H9 (cell line): Measurements from ENCODE around the gene TRIO. TPM values are rescaled to one million over a fixed set of nuclear protein-coding genes. Genes with fewer than 3 reads are reported as not detected.
A peak's percentile ranks its signal among the peaks of the same experiment; 100 is the strongest.

Source experiments
- DNase-seq: peaks from one replicate; pipeline ENCODE4 v3.0.0-alpha.2; 2017
- H2AFZ ChIP-seq: one replicate; pipeline ENCODE4 v1.6.1; 2013; ENCODE audit warnings: mild to moderate bottlenecking, low read length, control low read depth, moderate library complexity
- H2AK5ac ChIP-seq: 2 replicates; pipeline ENCODE4 v1.6.1; 2013; ENCODE audit warnings: low read length, control low read depth, mixed read lengths; ENCODE audit not compliant: insufficient read length
- H2BK120ac ChIP-seq: one replicate; pipeline ENCODE4 v1.6.1; 2013; ENCODE audit warnings: low read depth, mild to moderate bottlenecking, low read length, control low read depth, inconsistent platforms; ENCODE audit not compliant: poor library complexity, severe bottlenecking
- H2BK12ac ChIP-seq: 2 replicates; pipeline ENCODE4 v1.6.1; 2013; ENCODE audit warnings: low read length, control low read depth, mixed read lengths, low read depth; ENCODE audit not compliant: insufficient read length
- H2BK15ac ChIP-seq: 2 replicates; pipeline ENCODE4 v1.6.1; 2013; ENCODE audit warnings: low read depth, low read length, control low read depth
- H2BK20ac ChIP-seq: one replicate; pipeline ENCODE4 v1.6.1; 2013; ENCODE audit warnings: low read depth, mild to moderate bottlenecking, low read length, control low read depth, inconsistent platforms; ENCODE audit not compliant: poor library complexity, severe bottlenecking
- H2BK5ac ChIP-seq: 2 replicates; pipeline ENCODE4 v1.6.1; 2013; ENCODE audit warnings: low read length, control low read depth, mixed read lengths; ENCODE audit not compliant: insufficient read length
- H3K14ac ChIP-seq: 2 replicates; pipeline ENCODE4 v1.6.1; 2013; ENCODE audit warnings: low read length, control low read depth; ENCODE audit not compliant: insufficient read depth
- H3K18ac ChIP-seq: 2 replicates; pipeline ENCODE4 v1.6.1; 2013; ENCODE audit warnings: low read depth, mild to moderate bottlenecking, mixed read lengths, low read length, control low read depth; ENCODE audit not compliant: insufficient read length
- H3K23ac ChIP-seq: 2 replicates; pipeline ENCODE4 v1.6.1; 2013; ENCODE audit warnings: low read length, control low read depth, mixed read lengths, low read depth; ENCODE audit not compliant: insufficient read length
- H3K23me2 ChIP-seq: 2 replicates; pipeline ENCODE4 v1.6.1; 2013; ENCODE audit warnings: low read depth, mild to moderate bottlenecking, mixed read lengths, low read length, control low read depth; ENCODE audit not compliant: insufficient read length, poor library complexity, severe bottlenecking
- H3K27ac ChIP-seq: 2 replicates; pipeline ENCODE4 v1.5.1; 2013; ENCODE audit warnings: low read length, control low read depth, mixed read lengths, low read depth; ENCODE audit not compliant: insufficient read length
- H3K27me3 ChIP-seq: 2 replicates; pipeline ENCODE4 v1.6.1; 2013; ENCODE audit warnings: low read length, control low read depth, inconsistent platforms; ENCODE audit not compliant: insufficient read depth
- H3K4ac ChIP-seq: 2 replicates; pipeline ENCODE4 v1.6.1; 2013; ENCODE audit warnings: low read depth, mild to moderate bottlenecking, control low read depth, inconsistent platforms, low read length, moderate library complexity
- H3K4me1 ChIP-seq: 2 replicates; pipeline ENCODE4 v1.6.1; 2013; ENCODE audit warnings: low read length, control low read depth, inconsistent platforms; ENCODE audit not compliant: insufficient read depth
- H3K4me2 ChIP-seq: 2 replicates; pipeline ENCODE4 v1.6.1; 2013; ENCODE audit warnings: low read length, control low read depth, mixed read lengths; ENCODE audit not compliant: insufficient read length, insufficient read depth
- H3K56ac ChIP-seq: 2 replicates; pipeline ENCODE4 v1.6.1; 2013; ENCODE audit warnings: low read depth, mild to moderate bottlenecking, mixed read lengths, low read length, control low read depth; ENCODE audit not compliant: insufficient read length
- H3K79me1 ChIP-seq: 2 replicates; pipeline ENCODE4 v1.6.1; 2013; ENCODE audit warnings: low read depth, mild to moderate bottlenecking, moderate library complexity, low read length, control low read depth, inconsistent platforms; ENCODE audit not compliant: insufficient read depth, poor library complexity, severe bottlenecking
- H3K79me2 ChIP-seq: 2 replicates; pipeline ENCODE4 v1.6.1; 2013; ENCODE audit warnings: low read length, control low read depth, inconsistent platforms; ENCODE audit not compliant: insufficient read depth
- H3K9ac ChIP-seq: 2 replicates; pipeline ENCODE4 v1.6.1; 2013; ENCODE audit warnings: low read length, control low read depth, mixed read lengths; ENCODE audit not compliant: insufficient read length; ENCODE audit errors: extremely low read depth
- H3K9me3 ChIP-seq: one replicate; pipeline ENCODE4 v1.6.1; 2013; ENCODE audit warnings: low read depth, low read length, inconsistent platforms; ENCODE audit not compliant: control insufficient read depth
- H3T11ph ChIP-seq: one replicate; pipeline ENCODE4 v1.6.1; 2013; ENCODE audit warnings: mild to moderate bottlenecking, low read length, control low read depth, inconsistent platforms
- H4K20me1 ChIP-seq: one replicate; pipeline ENCODE4 v1.6.1; 2013; ENCODE audit not compliant: control insufficient read depth, insufficient read length, insufficient read depth
- H4K5ac ChIP-seq: 2 replicates; pipeline ENCODE4 v1.6.1; 2013; ENCODE audit warnings: low read depth, mild to moderate bottlenecking, mixed read lengths, low read length, control low read depth; ENCODE audit not compliant: insufficient read length
- H4K8ac ChIP-seq: replicated peaks from 2 replicates; pipeline ENCODE4 v1.6.1; 2013; ENCODE audit warnings: low read length, control low read depth, mixed read lengths, low read depth; ENCODE audit not compliant: insufficient read length
- H4K91ac ChIP-seq: 2 replicates; pipeline ENCODE4 v1.6.1; 2013; ENCODE audit warnings: low read depth, mild to moderate bottlenecking, moderate library complexity, mixed read lengths, low read length, control low read depth; ENCODE audit not compliant: insufficient read length
- H3K27ac Mint-ChIP-seq, 3 experiments: 2 replicates in 2 of 3; 3 replicates in 1 of 3; pipeline ENCODE4 v1.8.0; 2020 to 2021; ENCODE audit warnings: mixed read lengths in 3 of 3, mild to moderate bottlenecking in 1 of 3, moderate library complexity in 1 of 3
- H3K27me3 Mint-ChIP-seq: 2 replicates; pipeline ENCODE4 v1.8.0; 2021; ENCODE audit warnings: low read depth, mild to moderate bottlenecking, moderate library complexity, mixed read lengths
- H3K36me3 Mint-ChIP-seq, 3 experiments: 2 replicates in 2 of 3; 3 replicates in 1 of 3; pipeline ENCODE4 v1.8.0; 2020 to 2021; ENCODE audit warnings: low read depth in 3 of 3, mixed read lengths in 3 of 3; ENCODE audit not compliant: insufficient read depth in 1 of 3
- H3K4me1 Mint-ChIP-seq, 2 experiments: 2 replicates each; pipeline ENCODE4 v1.8.0; 2020; ENCODE audit warnings: mixed read lengths in 2 of 2
- H3K4me3 Mint-ChIP-seq, 2 experiments: 2 replicates in 1 of 2; 3 replicates in 1 of 2; pipeline ENCODE4 v1.8.0; 2020 to 2021; ENCODE audit warnings: mild to moderate bottlenecking in 2 of 2, mixed read lengths in 2 of 2, moderate library complexity in 1 of 2
- H3K9me3 Mint-ChIP-seq, 2 experiments: 2 replicates in 1 of 2; 3 replicates in 1 of 2; pipeline ENCODE4 v1.8.0; 2020; ENCODE audit warnings: mild to moderate bottlenecking in 2 of 2, mixed read lengths in 2 of 2, moderate library complexity in 1 of 2
- CTCF ChIP-seq: fragments of 200-600 bp; sonication (generic); conservative IDR thresholded peaks from 3 replicates; pipeline ENCODE4 v1.8.0; 2021; ENCODE audit warnings: antibody characterized with exemption, mild to moderate bottlenecking
- WGBS: extraction: QIAGEN DNeasy Blood & Tissue Kit; methylation state at CpG from one replicate; pipeline ENCODE4 v1.1.7; 2013; ENCODE audit warnings: missing lambda C conversion rate, low lambda C conversion rate, mixed read lengths; ENCODE audit not compliant: insufficient read length; ENCODE audit errors: extremely low coverage; 5-methylcytosine and 5-hydroxymethylcytosine counted together
- total RNA-seq: library from RNA; stranded (reverse); gene quantifications from 2 replicates; pipeline ENCODE4 v1.2.1, GENCODE V29; 2021

Gene TRIO
- total RNA-seq, 1 experiment from 2014 or later: 87.8 TPM

- no peak overlapping the region for H2BK20ac ChIP-seq
- no peak overlapping the region for H4K5ac ChIP-seq
- no peaks in the 10 kb centered on the region for H3K9me3 Mint-ChIP-seq
- H3K4ac ChIP-seq: no peak overlapping the region
- H4K8ac ChIP-seq: no peak overlapping the region
- H3K9me3 ChIP-seq: no peaks in the 10 kb centered on the region
- no peaks in the 10 kb centered on the region for H3K23me2 ChIP-seq
- no peak overlapping the region for H2AFZ ChIP-seq
- no peak overlapping the region for H2AK5ac ChIP-seq
- WGBS: no CpG with 5 or more reads among the region's 5 CpGs
- H2BK120ac ChIP-seq: no peak overlapping the region
- no peak overlapping the region for H4K91ac ChIP-seq
- no peak for DNase-seq
- H3K79me2 ChIP-seq: peaks cover 33% of the 10 kb centered on the region; the same call in 1 of the 2 replicates
- no peak overlapping the region for H3K14ac ChIP-seq
- peaks cover 81 to 82% of the 10 kb centered on the region in 2 experiments for H3K4me1 Mint-ChIP-seq
- peaks cover 15% of the 10 kb centered on the region for H3K4me1 ChIP-seq
- H4K20me1 ChIP-seq: no peaks in the 10 kb centered on the region
- H3K4me3 Mint-ChIP-seq: no peak overlapping the region
- TF ChIP-seq CTCF: no peak
- no peak overlapping the region for H3K23ac ChIP-seq
- H3K36me3 Mint-ChIP-seq: no peaks in the 10 kb centered on the region
- no peak overlapping the region for H3K18ac ChIP-seq
- H3K27me3 ChIP-seq: no peaks in the 10 kb centered on the region
- peaks cover 5% of the 10 kb centered on the region for H3K27me3 Mint-ChIP-seq
- H3K9ac ChIP-seq: no peak overlapping the region
- no peak overlapping the region for H2BK12ac ChIP-seq
- peak overlapping the region in 1 of 3 experiments; percentile 70; a peak in 1 of 7 replicates for H3K27ac Mint-ChIP-seq
- peaks cover 17% of the 10 kb centered on the region for H3K79me1 ChIP-seq
- H3K4me2 ChIP-seq: no peak overlapping the region
- H2BK5ac ChIP-seq: no peak overlapping the region
- no peak overlapping the region for H3K56ac ChIP-seq
- no peak overlapping the region for H3T11ph ChIP-seq
- H3K27ac ChIP-seq: no peak overlapping the region
- no peak overlapping the region for H2BK15ac ChIP-seq
These were observed 39.6 kb downstream of the TRIO start for GRCh38 chr5:14182761-14183160.
